Measurements from ENCODE around the gene SNAP25.

The SNAP25 gene

DNA sequence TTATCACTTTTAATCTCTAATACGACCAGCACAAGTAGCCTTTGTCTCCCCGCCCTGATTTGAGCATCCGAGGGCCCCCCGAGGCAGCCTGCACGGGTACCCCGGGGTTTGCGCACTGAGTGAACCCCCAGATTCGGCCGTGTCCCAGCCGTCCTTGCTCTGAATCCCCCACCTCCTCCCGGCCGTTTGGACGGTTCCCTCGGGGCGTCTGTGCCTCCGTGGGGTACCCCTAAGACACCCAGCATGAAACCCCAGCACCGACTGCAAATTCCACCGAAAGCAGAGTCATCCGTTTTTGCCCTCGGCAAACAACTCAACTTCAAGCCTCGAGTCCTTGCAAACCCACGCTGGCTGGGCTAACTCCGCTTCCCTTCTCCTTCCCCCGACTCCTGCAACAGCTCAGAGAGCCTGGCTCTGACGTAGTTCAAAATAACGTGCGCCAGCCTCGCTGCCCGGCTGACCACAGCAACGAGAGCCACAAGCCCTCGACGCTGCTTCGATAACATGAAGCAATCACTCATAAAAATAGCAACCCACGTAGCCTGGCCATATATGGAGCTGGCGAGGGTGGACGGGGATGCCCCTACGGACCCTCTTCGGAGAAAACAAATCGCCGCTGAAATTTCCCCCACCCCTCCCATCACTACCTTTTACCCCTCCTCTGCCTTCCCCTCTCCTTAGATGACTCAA lies 764 bp upstream of the SNAP25 start:
- DNase-seq: peak; percentile 1 to 5

DNA sequence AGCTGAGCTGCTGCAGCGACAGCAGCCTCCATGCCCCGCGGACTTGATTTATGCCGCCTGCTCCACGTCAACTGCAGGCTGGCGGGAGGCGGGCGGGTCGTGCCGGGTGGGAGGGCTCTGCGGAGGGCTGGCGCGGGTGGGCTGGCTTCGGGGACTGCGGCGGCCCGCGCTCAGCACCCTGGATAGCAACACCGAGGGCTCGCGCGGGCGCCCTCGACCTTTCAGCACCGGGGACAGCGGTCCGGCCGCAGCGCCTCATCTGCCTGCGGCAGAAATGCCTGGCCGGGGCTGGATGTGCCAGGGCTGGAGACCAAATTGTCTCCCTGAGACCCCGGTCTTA lies 792 bp downstream of the SNAP25 start:
- peak; percentile 38 to 64 for DNase-seq

DNA sequence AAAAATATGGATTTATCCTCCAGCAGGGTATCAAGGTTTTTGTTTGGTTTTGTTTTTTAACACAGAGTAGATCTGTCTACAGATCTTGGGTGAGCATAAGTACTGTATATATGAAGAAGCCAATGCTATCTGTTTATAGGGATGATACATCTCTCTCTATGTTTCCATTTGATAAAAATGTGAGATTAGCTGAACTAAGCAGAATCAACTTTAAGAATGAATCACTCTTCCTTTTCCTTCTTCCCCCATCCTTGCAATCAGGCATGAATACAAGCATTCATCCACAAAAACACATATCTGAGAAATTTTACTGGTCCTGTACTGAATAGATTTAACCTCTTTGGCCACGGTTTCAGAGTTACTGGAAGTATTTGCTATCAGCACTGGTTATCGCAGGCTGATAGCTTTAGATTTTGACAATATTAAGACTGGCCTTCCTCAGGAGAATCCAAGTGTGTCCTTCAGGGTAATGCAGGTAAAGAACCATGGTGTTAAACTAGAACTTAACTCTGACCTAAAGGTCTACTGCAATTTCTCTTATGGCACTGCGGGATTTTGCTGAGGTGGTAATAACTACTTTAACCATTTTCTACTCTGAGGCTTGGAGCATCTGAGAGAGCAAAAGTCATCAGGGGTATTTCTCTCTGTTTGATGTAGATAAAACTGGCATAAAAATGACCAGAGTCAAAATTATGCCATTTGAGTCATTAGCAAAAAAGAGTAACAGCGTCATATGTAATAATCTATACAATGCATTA lies 1.5 kb downstream of the SNAP25 start:
- DNase-seq: no peak

DNA sequence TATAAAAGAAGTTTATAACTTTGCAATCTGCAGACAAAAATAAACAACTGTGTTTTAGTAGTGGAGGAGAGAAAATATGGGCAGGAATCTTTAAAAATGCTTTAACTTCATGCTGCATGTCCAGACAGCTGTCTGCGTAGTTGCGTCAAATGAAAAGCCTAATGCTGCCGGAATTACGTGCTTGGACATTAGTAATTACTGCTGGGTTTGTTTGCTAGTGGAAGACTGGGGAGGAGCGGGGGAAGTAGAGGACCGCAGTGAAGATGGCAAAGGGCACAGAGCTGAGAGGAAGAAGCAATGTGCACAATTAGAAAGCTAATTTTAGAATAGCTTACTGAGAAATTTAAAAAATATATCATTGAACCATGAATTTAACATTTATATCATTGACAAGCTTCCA lies 2.4 kb downstream of the SNAP25 start:
- DNase-seq: no peak

DNA sequence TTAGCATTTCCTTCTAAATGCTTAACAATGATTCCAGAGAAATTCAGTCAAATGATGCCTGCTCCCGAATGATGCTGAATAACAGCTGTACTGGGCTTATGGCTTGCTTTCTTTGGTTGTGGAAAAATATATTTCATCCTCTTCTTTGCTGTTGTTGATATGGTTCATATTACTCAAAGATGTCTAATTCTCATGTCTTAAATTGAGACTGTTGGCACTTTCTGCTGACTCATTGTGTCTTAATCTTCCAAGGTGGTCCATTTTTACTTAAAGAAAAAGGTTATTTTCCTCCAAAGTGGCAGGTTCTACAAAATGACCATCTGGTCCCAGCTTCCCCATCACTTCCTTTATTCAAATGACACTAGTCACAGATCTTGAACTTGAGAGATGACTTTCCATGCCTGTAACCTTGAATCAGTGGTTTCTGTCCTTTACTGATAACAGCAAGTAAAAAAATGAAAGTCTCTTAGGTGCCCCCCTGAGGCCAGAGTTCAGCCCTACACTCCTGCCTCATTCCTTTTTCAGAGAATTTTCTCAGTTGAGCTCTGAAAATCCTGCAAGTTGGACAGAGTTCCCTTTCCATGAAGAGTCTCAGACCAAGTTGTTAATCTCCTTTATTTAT lies 6.9 kb downstream of the SNAP25 start:
- DNase-seq: no peak

DNA sequence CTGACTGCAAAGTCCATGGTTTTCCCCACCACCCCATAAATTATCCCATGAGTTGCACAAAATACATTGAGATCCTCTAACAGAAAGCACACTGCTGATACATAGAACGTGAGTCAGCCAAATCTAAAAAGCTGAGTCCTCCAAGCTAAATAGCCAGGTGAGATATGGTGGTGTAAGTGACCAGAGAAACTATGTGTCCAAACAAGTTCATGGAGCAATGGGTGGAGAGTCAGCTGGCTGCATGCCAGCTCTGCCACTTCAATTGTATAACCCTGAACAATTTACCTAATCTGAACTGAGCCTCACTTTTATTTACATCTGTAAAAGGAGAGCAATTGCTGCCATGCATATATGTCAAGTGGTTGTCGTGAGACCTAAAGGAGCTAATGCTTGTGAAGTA lies 9.7 kb downstream of the SNAP25 start:
- no peak for DNase-seq

DNA sequence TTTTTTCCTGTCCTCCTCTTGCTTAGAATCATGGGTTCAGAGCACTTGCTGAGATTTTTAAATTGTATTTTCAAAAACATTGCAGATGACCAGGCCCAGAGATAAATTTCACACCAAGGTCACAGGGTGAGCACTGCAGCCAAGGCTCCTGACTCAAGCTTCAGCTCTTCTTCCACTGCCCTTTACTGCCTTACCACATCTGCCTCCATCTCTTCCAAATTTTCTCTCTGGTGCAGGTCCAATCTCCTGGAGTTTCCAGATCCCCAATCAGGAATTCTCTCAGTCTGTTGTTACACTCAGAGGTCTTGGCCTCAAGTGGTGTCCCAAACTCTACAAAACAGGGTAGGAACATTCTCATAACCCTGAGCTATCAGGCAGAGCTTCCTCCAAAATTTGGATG lies 12.7 kb downstream of the SNAP25 start:
- DNase-seq: no peak

DNA sequence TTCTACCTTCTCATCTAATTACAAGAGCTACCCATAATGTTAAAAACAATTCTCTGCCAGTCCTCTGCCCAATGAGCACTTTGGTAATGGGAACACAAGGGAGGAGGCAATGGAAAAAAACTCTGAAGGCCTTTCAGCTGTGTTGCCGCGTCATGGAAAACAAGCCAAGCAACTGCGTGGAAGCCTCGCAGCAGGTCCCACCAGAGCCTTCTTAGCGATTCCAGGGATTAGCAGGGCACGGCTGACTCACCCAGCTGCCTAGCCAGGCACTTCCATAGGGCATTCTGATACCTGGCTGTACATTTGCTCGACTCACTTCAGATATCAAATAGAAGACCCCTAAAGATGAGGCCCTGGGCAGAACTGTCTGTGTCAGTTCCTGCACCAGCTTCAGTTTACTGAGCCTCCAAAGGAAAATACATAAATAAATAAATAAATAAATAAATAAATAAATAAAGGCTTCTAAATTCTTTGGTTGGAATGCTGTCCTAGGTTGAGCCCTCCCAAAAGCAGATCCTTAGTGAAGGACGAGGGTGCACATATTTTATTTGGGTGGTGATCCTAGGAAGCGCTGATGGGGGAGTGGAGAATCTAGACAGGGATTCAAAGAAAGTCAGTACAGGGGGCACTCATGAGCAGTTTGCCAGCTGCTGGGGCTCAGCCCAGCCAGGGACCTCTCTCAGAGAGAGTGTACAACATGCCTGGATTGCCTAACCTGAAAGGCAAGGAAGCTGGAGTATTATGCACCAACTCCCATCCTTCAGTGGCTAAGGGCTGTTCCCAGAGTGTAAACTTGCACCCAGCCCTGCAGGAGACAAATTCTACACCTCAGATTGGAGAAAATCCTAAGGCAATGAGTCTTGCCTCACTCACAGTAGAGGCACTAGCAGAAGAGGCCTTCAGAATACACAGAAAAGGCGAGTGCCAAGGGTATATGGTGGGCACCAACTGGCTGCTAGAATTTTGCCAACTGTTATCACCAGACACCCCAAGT lies 18.2 kb downstream of the SNAP25 start:
- no peak for DNase-seq

DNA sequence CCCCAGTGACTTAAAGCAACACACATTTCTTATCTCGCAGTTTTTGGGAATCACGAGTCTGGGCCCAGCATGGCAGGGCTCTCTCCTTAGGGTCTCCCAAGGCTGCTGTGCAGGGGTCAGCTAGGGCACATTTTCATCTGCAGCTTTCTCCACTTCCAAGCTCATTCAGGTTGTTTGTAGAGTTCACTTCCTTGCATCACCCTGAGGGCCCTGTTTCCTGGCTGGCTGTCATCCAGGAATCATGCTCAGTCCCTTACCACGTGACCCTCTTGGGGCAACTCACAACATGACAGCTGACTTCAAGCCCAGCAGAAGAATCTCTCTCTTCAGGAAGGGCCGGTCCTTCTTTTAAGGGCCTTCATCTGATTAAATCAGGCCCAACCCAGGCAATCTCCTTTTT lies 21.3 kb downstream of the SNAP25 start:
- no peak for DNase-seq

DNA sequence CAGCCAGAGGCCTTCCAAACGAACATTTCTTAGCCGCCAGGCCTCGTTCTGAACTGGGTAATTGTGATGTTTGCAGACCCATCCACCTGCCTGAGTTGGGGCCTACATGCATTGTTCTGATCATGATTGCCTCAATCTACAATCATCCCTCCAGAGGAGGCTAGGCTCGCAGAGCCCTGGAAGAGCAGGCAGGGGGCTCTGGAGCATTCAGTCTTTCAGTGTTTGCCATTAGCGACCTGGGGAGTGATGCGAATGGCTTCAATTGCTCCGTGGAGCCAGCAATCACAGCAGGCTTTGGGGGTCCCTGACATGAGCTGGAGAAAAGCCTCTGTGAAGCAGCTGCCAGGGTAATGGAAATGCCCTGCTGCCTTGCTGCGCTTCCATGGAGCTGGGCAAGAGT lies 22.0 kb downstream of the SNAP25 start:
- DNase-seq: no peak

DNA sequence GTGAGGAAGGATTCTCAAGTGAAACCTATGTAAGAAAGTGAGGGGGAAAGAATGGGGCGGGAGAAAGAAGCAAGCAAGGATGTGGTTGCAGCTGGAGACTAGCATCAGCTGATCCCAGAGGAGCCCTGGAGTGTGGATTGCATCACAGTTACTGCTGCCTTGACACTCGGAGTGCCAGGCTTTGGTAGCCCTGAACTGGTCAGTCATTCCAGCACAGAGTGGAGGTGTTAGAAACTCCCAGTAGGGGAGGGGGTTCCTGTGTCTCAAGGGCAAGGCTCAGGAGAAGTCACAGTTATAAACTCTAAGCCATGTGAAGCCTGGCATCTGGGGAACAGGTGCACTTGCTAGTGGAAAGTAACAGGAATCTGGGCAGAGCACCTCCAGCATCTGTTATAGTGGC lies 23.5 kb downstream of the SNAP25 start:
- no peak for DNase-seq

DNA sequence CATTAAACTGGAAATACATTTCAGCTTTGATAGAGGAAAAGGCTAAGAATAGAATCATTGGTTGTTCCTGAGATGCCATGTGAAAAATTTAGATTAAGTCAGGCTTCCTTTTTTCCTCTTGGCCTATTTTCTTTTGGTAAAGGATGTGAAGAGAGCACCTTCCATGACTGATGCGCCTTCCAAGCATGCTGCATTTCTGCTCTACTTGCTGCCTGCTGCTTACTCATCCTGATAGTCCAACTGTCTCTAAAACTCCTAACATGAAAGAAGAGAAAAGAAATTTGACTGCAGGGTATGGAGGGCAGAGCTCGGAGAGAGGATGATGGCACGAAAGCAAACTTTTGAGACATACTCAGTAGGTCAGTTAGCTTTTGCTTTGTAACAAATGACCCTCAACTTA lies 28.8 kb downstream of the SNAP25 start:
- DNase-seq: no peak

DNA sequence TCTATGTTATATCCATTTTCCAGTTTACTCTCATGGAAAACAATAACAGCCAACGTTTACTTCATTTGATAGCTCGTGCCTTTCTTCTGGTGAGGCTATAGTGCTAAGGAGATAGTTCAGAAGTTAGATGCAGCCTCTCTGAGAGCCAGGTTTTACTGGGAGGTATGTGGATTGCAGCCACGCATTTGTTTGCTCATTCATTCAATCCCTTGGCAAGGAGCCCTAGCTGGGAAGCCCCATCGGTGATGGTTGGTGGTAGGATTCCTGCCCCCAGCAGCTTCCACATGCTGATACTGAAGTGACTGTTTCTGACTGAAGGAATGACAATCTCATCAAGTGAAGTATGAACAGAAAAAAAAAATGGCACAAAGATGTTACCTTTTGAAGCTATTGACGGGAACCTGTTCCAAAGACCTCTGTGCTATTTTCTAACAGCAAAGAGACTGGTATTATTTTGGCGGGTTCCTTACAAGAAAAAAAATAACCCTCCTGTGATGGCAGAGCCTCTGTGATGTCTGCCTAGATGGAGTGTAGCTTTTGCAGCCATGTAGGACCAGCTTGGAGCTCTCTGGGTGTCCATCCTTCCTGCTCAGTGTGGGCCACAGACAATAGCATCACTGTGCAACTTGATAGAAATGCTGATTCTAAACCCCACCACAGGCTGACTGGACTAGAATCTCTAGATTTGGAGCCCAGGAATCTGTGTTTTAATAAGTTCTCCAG lies 30.6 kb downstream of the SNAP25 start:
- no peak for DNase-seq

DNA sequence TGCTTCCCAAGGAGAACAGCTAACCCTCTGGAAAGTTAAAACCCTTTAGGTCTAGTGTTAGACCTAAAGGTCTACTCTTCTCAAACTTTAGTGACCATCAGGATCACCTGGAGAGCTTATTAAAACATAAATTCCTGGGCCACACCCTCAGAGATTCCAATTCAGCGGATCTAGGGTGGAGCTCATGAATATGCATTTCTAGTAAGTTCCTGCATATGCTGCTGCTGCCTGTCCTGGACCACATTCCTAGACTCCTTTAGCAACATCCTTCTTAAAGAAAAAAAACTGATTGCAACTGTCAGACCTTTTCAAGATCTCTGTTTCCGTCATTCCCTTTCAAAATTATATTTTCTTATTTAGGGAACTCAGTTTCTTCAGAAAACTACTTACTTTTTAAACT lies 31.2 kb downstream of the SNAP25 start:
- no peak for DNase-seq

DNA sequence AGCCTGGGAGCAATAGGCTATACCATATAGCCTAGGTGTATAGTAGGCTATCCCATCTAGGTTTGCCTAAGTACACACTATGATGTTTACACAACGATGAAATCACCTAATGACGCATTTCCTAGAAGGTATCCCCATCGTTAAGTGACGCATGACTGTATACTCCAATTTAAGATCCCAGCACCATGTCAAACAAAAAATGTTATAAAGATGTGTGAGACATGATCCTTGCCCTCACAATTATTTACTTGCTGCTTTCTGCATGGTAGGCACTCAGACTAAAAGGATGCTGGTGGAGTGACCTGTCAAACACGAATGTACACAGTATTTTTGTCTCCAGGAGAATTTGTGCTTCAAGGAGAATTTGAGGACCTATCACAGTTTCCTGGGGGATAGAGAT lies 32.3 kb downstream of the SNAP25 start:
- DNase-seq: no peak

DNA sequence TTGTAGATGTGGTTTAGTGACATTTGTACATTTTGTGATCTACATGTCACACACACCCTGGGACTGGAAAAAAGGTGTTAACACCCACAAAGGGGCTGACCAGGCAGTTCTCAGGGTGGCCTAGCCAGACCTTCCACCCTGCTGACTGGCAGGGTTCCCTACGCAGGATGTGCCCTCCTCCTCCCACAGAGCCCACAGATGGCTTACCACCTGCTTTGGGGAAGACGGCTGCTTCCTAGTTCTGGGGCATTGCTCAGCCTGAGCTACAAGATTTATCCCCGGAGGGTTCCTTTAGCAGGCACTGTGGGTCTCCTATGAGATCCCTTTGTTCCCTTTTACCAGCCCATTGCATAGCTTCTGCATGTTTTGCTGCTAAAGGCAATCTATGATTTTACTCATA lies 35.1 kb downstream of the SNAP25 start:
- DNase-seq: no peak

DNA sequence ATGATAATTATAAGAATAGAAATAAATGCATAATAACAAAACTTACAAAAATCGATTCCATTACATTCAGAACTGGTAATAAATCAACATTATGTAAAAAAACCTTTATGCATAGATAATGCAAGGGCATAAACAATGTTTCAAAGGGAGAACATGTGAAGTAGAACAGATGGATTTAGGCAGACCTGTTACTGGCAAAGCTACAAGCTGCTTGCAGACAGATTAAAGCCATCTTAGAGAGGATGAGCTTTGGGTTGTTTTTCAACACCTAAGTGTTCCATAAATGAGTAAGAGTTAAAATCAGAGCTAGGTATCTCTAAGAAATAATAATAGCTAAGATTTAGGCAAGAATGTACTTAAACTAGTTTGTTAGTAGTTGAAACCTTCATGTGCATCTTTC lies 37.2 kb downstream of the SNAP25 start:
- no peak for DNase-seq

DNA sequence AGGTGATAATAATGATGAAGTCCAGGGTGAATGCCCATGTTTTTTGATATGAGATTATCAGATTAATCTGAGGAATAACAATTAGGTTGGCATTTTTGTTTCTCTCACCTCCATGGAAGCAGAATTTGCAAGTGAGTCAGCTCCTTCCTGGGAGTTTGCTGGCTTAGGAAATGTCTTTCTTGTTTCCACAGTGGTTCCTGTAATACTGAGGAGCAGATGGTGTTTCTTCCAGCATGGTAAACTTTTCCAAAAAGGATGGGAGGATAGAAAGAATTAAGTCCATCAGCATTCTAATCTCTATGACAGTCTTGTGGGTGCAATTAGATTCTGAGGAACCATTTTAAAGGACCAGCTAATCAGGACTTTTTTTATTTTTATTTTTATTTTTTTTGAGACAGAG lies 40.5 kb downstream of the SNAP25 start:
- no peak for DNase-seq

DNA sequence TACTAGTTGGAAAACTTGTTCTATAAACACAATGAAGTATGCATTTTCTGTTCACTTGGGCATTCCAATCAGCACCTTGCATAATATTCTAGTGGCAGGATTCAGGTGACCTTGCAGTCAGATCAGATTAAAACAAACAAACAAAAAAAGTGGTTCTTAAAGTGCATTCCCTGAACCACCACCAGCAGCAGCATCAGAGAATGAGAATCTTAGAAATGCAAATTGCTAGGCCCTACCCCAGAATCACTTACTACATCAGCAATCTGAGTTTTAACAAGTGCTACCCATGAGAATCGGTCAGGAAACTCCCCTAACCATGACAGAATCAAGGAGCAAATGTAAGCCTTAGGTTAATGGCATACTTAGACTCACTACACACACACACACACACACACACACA lies 41.7 kb downstream of the SNAP25 start:
- no peak for DNase-seq

DNA sequence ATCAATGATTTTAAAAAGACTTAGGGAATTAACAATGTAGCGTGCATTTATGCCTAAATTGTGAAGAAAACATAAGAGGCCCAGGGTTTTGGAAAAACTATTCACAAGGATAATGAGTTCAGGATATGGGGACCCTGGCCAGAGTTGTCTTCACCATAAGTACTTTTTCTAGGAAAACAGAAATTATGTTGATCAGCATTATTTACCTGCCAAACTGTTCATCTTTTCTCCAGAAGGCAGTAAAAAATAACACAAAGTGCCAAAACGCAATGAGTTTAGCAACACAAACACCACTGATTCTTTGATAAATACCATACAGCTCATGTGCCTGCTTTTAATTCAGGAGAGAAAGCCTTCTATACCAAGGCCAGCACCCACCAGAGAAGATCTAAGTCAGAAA lies 43.1 kb downstream of the SNAP25 start:
- DNase-seq: no peak

DNA sequence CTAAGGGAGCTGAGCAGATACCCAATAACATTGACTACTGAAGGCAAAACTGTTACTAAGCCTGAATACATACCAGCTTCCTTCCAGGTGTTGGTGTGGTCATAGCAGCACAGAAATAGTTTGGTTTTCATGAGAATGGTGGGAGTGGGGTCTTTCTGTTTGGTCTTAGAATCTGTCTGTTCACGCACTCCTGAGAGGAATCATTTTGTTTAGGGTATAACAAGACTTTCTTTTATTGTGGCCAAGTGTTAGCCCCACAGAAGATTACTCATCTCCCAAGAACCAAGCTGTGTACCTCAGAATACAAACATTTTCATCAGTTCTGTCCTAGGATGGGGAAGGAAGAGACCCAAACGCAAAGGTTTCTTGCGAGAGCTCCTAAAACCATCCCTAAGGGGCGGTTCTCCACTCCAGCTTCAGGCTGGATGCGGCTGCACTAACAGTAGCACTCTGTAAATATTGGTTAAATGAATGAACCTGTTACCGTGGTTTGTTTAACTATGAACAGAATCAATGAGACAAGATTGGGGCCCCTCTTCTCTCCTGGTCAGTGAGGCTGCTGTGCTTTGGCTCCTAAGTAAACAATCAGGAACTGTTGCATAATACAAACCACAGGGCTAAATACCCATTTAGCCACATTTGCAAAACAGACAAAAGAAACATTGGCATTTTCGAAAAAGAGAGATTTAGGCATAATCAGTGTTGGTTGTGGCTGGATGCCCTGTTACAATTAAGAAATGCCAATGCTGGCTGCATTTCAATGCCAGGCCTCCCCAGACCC lies 44.9 kb downstream of the SNAP25 start:
- no peak for DNase-seq

DNA sequence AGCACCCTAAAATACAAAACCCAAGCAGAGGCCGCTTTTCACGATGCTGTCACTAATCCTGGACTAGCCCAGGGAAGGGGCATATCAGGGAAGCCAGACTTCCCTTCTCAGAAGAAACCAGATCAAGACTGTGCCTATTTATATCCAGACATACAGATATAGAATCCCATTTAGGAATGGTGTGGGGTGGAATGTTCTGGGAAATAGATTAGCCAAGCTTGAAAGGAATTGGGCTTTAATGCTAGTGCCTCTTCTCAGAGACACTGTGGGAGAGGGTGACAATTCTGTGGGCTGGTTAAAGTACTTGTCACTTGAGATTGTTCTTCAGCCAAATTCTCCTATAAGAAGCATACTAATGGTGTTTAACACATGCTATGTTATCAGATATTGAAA lies 45.5 kb downstream of the SNAP25 start:
- DNase-seq: no peak

All from CD4-positive, alpha-beta T cell treated with Interferon alpha-2 for 1 hour (primary cell).